Epidermal melanocyte (primary cell): ENCODE results near the gene KIF22.

Experiments
- DNase-seq: peaks from one replicate; pipeline ENCODE4 v3.0.0; 2011; ENCODE audit warnings: low spot score; ENCODE audit not compliant: insufficient read length

The KIF22 gene

GRCh38 chr16:29802416-29802935 lies 11.9 kb downstream of the KIF22 start:
- DNase-seq = no peak

GRCh38 chr16:29804020-29804419 lies 13.5 kb downstream of the KIF22 start:
- no peak for DNase-seq

DNA sequence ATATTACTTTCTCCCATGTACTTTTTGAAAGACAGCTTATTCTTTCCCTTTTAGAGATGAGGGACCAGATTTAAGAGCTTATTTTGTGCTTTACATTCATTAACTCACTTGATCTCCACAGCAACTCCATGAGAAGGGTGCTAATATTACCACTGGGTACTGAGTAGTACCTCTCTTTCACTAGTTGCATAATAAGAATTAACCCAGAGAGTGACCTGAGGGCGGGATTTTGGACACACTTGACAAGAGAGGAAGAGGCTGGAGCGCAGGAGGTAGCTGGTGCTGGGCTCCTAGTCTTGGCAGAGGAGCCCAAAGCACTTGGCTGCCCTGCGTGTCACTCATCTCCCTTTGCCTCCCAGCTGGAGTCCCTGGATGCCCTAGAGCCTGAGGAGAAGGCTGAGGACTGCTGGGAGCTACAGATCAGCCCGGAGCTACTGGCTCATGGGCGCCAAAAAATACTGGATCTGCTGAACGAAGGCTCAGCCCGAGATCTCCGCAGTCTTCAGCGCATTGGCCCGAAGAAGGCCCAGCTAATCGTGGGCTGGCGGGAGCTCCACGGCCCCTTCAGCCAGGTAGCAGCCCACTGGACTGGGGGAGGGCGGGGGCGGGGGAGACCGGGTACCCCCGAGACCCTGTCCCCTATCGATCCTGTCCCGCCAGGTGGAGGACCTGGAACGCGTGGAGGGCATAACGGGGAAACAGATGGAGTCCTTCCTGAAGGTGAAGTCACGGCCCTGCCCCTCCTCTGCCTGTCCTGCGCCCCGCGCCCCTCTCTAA lies 14.1 kb downstream of the KIF22 start:
- peak; percentile 15 for DNase-seq

GRCh38 chr16:29805232-29806098 lies 14.9 kb downstream of the KIF22 start:
- peak; percentile 95 for DNase-seq

DNA sequence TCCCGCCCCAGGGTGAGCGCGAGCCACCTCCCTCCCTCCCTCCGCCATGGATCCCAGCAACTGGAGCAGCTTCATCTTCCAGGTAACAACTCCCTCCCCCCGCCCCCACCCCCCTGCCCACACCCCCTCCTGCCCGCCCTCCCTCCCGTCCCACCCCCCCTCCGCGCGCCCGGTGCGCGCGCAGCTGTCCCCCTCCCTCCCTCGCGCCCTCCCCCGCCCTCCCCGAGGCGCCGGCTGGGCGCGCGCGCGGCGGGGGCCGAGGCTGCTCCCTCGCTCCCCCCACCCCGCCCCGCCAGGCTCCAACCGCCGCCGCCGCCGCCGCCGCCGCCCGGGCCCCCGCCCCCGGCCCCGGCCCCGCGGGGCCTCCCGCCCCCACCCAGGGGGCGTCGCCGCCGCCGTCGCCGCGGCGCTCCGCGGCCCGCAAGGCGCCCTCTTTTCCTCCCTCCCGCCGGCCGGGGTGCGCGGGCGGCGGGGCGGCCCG lies 15.6 kb downstream of the KIF22 start, which contains the start of gene MAZ:
Gene MAZ (plus strand): TSS at position 431 of the 481 bp plus-strand sequence. CDS start 173 bp downstream, outside the sequence.
- peak; percentile 59 for DNase-seq

DNA sequence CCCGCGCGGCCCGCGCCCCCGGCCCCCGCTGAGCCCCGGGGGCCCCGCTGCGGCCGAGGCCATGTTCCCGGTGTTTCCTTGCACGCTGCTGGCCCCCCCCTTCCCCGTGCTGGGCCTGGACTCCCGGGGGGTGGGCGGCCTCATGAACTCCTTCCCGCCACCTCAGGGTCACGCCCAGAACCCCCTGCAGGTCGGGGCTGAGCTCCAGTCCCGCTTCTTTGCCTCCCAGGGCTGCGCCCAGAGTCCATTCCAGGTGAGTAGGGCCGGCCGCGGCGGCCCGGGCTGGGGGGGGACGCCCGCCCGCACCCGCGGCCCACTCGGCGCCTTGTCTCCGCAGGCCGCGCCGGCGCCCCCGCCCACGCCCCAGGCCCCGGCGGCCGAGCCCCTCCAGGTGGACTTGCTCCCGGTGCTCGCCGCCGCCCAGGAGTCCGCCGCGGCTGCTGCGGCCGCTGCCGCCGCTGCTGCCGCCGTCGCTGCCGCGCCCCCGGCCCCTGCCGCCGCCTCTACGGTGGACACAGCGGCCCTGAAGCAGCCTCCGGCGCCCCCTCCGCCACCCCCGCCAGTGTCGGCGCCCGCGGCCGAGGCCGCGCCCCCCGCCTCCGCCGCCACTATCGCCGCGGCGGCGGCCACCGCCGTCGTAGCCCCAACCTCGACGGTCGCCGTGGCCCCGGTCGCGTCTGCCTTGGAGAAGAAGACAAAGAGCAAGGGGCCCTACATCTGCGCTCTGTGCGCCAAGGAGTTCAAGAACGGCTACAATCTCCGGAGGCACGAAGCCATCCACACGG lies 16.3 kb downstream of the KIF22 start:
- DNase-seq = peak; percentile 16

GRCh38 chr16:29807426-29808218 lies 17.1 kb downstream of the KIF22 start:
- peak; percentile 79 for DNase-seq

DNA sequence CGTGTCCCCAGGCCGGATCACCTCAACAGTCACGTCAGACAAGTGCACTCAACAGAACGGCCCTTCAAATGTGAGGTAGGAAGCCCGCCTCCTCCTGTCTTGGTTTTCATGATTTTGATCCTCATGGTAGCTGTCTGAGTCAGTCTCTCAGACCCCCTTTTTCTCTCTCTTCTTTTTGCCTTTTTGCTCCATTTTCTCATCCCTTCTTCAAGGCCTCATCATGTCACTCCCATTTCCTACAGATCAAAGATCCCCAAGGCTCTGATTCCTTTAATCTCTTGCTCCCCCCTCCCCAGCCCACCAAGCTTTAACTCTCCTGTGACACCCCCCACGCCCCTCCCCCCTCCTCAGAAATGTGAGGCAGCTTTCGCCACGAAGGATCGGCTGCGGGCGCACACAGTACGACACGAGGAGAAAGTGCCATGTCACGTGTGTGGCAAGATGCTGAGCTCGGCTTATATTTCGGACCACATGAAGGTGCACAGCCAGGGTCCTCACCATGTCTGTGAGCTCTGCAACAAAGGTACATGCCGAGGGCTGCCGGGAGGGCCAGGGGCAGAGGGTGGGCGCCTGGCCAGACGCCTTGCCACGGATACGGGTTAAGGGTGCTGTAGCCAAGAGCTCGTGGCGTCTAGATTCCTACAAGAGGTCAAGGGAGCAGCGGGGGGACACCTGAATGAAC lies 17.8 kb downstream of the KIF22 start:
- no peak for DNase-seq

DNA sequence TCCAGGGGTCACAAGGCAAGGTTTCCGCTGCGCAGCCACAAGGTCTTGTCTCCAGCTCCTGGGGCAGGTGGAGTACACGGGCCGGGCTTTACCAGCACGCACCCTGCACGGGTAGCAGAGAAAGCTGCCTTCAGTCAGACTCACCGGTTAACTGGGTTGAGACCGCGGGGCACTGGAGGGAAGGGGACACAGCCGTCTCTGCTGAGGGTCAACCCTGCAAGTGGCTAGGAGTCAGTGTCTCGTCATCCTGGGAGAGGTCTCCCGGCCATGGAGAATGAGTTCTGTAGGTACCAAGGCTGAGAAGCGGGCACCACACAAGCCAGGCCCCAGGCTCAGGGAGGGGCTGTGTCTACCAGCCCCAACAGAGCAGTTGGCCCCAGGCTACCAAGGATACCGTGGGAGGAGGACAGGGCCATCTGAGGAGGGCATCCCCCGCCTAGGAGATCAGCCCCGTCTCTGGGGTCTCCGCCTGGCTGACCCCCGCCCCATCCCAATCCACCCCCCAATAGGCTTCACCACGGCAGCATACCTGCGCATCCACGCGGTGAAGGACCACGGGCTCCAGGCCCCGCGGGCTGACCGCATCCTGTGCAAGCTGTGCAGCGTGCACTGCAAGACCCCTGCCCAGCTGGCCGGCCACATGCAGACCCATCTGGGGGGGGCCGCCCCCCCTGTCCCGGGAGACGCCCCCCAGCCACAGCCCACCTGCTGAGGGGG lies 18.6 kb downstream of the KIF22 start:
- no peak for DNase-seq

- no peak for DNase-seq
These were observed 19.5 kb downstream of the KIF22 start for GRCh38 chr16:29809850-29810698.

DNA sequence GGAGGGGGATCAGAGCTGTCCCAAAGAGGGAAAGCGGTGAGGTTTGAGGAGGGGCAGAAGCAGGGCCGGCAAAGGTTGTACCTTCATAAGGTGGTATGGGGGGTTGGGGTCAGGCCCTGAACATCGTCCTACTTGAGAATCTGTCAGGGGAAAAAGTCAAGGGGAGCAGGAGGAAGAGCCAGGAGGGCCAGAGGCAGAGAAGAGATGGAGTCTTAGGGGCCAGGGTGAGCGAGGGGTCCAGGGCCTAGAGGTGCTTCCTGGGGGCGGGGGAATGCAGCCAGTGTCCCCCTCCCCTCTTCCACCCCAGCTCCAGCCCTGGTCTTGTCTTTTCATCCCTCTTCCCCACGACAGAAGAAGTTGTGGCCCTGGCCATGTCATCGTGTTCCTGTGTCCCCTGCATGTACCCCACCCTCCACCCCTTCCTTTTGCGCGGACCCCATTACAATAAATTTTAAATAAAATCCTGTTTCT lies 20.2 kb downstream of the KIF22 start:
- no peak for DNase-seq

DNA sequence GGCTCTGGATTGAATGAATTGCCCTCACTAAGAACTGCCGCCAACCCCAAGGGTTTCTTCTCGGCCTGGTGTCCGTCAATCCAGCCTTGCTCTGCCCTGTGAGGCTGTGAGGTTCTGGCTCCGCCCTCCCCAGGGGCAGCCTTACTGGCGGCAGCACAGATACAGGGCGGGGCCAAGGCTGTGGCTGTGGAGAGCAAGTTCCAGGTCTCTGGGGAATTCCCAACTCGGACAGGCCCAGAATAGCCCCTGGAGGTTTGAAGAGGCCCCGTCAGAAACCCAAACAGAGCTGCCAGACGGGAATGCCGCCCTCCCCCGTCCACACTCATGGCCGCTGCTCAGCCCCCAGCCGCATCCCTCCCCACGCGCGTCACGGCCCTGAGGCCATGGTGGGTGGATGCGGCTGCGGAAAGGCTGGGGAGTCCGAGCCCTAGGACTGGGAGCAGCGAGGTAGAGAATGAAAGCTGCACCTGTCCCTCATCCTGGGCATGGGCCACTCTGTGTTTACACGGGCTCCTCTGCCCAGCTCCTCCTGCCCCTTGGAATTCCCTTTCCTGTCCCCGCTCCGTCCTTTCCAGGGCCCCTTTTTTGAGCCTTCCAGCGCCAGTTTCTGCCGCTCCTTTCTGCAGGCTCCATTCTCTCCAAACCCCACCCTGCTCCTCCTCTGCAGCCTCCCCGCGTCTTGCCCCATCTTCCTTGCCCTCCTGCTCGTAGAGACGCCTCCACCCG lies 20.8 kb downstream of the KIF22 start:
- DNase-seq = peak; percentile 97

- DNase-seq = no peak
These were observed 21.5 kb downstream of the KIF22 start, which contains the start of gene PRRT2 for GRCh38 chr16:29811896-29812665. PRRT2 (plus strand) TSS chr16:29812193; CDS start chr16:29813055, 862 bp downstream.

- no peak for DNase-seq
These were observed 22.4 kb downstream of the KIF22 start for GRCh38 chr16:29812754-29813643.
